Neutrophil (primary cell): ENCODE data around the gene ADGRV1.

Source experiments
- H3K27ac ChIP-seq: fragments of 200-600 bp; sonication (generic); 2 replicates; pipeline ENCODE4 v1.5.1; 2016; ENCODE audit warnings: mild to moderate bottlenecking, moderate library complexity
- H3K27me3 ChIP-seq: fragments of 200-600 bp; sonication (generic); 2 replicates; pipeline ENCODE4 v1.6.0; 2016; ENCODE audit warnings: mild to moderate bottlenecking
- H3K36me3 ChIP-seq: fragments of 200-600 bp; sonication (generic); 2 replicates; pipeline ENCODE4 v1.5.1; 2017
- H3K4me1 ChIP-seq, 2 experiments: fragments of 200-600 bp in 1 of 2; sonication (generic) in 1 of 2; 1 replicate in 1 of 2; 2 replicates in 1 of 2; pipeline versions ENCODE4 v1.5.1 to v1.6.1; 2013 to 2016; ENCODE audit warnings: low read depth in 1 of 2, low read length in 1 of 2, mild to moderate bottlenecking in 1 of 2, moderate library complexity in 1 of 2; ENCODE audit not compliant: control insufficient read depth in 1 of 2, insufficient read depth in 1 of 2
- H3K4me3 ChIP-seq, 2 experiments: fragments of 200-600 bp in 1 of 2; sonication (generic) in 1 of 2; 1 replicate in 1 of 2; 2 replicates in 1 of 2; pipeline ENCODE4 v1.5.1; 2013 to 2016; ENCODE audit warnings: low read depth in 1 of 2, low read length in 1 of 2, mild to moderate bottlenecking in 1 of 2, moderate library complexity in 1 of 2
- H3K9me3 ChIP-seq: fragments of 200-600 bp; sonication (generic); 2 replicates; pipeline ENCODE4 v1.5.1; 2016
- TF ChIP-seq, protein P1 (sequence below): fragments of 200-600 bp; sonication (generic); IDR thresholded peaks from 2 replicates; pipeline ENCODE4 v1.5.1; 2016; ENCODE audit warnings: antibody characterized with exemption

ADGRV1 gene

DNA sequence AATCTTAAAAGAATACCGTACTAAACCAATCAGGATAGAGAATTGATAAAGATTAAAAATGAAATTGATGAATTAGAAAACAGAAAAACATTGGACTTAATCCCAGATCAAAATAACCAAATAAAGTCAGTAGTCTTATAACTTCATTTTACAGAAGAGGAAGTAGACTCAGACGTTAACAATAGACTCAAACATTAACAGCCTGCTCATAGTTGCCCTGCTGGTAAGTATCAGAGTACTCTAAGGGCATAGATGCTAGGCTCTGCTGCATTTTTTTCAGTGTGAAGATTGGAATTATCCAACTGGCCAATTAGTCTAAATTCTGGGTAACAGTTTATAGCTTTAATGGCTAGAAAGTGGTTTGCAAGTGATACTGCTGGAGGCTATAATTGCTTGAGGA lies 42.9 kb downstream of the ADGRV1 start:
- no peak overlapping the region for H3K27ac ChIP-seq
- H3K4me3 ChIP-seq: no peak overlapping the region
- no peaks in the 10 kb centered on the region for H3K27me3 ChIP-seq
- H3K36me3 ChIP-seq: no peaks in the 10 kb centered on the region
- no peaks in the 10 kb centered on the region for H3K4me1 ChIP-seq
- no peaks in the 10 kb centered on the region for H3K9me3 ChIP-seq
- TF ChIP-seq, protein P1, sequence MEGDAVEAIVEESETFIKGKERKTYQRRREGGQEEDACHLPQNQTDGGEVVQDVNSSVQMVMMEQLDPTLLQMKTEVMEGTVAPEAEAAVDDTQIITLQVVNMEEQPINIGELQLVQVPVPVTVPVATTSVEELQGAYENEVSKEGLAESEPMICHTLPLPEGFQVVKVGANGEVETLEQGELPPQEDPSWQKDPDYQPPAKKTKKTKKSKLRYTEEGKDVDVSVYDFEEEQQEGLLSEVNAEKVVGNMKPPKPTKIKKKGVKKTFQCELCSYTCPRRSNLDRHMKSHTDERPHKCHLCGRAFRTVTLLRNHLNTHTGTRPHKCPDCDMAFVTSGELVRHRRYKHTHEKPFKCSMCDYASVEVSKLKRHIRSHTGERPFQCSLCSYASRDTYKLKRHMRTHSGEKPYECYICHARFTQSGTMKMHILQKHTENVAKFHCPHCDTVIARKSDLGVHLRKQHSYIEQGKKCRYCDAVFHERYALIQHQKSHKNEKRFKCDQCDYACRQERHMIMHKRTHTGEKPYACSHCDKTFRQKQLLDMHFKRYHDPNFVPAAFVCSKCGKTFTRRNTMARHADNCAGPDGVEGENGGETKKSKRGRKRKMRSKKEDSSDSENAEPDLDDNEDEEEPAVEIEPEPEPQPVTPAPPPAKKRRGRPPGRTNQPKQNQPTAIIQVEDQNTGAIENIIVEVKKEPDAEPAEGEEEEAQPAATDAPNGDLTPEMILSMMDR: no peak

- no peak overlapping the region for H3K27ac ChIP-seq
- TF ChIP-seq, protein P1: no peak
- no peaks in the 10 kb centered on the region for H3K9me3 ChIP-seq
- no peaks in the 10 kb centered on the region for H3K36me3 ChIP-seq
- no peaks in the 10 kb centered on the region for H3K27me3 ChIP-seq
- H3K4me3 ChIP-seq: no peak overlapping the region
- H3K4me1 ChIP-seq: no peaks in the 10 kb centered on the region
Observed at GRCh38 chr5:90602681-90603080, 44.1 kb downstream of the ADGRV1 start.

DNA sequence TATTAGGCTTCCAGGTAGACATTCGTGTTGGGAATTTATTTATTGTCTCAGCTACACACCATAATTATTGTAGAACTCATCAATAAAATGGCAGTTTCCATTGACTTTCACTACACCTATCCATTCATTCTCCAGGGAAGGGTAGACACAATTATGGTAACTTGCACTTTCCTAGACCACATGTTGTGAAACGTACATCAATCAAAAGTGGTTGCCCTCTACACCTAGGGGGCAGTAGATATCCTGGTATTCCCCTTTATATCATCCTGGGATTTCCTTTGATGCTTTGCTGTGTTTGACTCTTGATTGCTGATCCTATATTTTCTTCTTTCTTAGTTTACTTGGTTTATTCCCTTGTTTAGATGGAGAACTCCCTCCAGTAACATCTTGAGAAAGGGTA lies 47.9 kb downstream of the ADGRV1 start:
- H3K36me3 ChIP-seq: no peaks in the 10 kb centered on the region
- no peaks in the 10 kb centered on the region for H3K27me3 ChIP-seq
- H3K9me3 ChIP-seq: no peaks in the 10 kb centered on the region
- H3K4me1 ChIP-seq: no peaks in the 10 kb centered on the region
- no peak overlapping the region for H3K27ac ChIP-seq
- TF ChIP-seq, protein P1: no peak
- no peak overlapping the region for H3K4me3 ChIP-seq

GRCh38 chr5:90612919-90613318 lies 54.3 kb downstream of the ADGRV1 start:
- Histone ChIP-seq H3K4me3 (no peak overlapping the region), H3K27me3 (no peaks in the 10 kb centered on the region), H3K27ac (no peak overlapping the region), H3K9me3 (no peaks in the 10 kb centered on the region), H3K36me3 (no peaks in the 10 kb centered on the region), H3K4me1 (no peaks in the 10 kb centered on the region)
- TF ChIP-seq, protein P1: no peak

DNA sequence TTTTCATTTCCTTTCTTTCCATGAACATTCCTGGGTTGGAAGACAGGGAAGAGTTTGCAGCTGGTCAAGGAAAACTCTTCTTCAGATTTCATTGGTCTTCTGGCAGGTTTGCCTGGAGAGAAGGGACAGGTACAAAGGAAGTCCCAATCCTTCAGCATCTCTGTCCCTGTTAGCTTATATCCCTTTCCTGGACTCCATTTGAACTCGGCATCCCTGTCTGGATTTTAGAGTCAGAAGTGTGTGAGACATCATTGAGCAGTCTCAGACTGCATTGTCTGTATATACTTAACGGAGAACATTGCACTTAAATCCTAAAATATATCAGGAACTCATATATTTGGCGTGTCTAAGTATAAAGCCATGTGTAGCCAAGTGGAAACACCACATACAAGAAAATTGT lies 54.9 kb downstream of the ADGRV1 start:
- Histone ChIP-seq H3K4me1 (no peaks in the 10 kb centered on the region), H3K36me3 (no peaks in the 10 kb centered on the region), H3K27ac (no peak overlapping the region), H3K9me3 (no peaks in the 10 kb centered on the region), H3K27me3 (no peaks in the 10 kb centered on the region), H3K4me3 (no peak overlapping the region)
- TF ChIP-seq, protein P1: no peak

DNA sequence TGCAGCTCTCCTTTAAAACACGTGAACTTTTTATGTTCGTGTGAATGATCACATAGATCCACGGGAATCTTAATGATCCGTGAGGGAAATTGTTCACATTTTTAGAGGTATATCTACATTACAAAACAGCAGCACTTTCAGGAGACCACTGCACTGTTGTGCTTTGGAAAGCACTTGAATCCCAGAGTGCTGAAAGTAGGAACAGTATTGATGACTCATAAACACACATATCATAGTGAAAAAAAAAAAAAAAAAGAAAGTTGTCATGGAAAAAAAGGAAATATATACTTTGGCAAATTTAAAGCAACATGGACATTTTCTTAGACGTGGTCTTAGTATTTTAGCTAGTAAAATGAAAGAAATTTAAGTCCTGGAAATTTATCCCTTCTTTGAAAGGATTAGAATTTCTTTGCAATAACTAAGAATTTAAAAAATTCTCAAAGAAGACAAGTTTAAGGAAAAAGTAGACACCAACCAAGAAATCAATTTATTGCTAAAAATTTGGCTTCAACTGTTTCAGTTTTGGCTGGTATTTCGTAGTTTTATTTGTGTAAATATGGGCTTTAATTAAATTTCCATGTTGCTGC lies 55.4 kb downstream of the ADGRV1 start:
- no peaks in the 10 kb centered on the region for H3K4me1 ChIP-seq
- TF ChIP-seq, protein P1: no peak
- no peak overlapping the region for H3K4me3 ChIP-seq
- no peaks in the 10 kb centered on the region for H3K9me3 ChIP-seq
- no peaks in the 10 kb centered on the region for H3K36me3 ChIP-seq
- no peak overlapping the region for H3K27ac ChIP-seq
- no peaks in the 10 kb centered on the region for H3K27me3 ChIP-seq
